B cell (primary cell): Measurements from ENCODE around the gene BTNL8. TPM values are rescaled to one million over a fixed set of nuclear protein-coding genes. Genes with fewer than 3 reads are reported as not detected.

Experiments used
- ATAC-seq: fragments of 200-7000 bp; cut with Tn5 transposase; one replicate; pipeline ENCODE4 v1.10.0; 2021; ENCODE audit warnings: low read depth, mild to moderate bottlenecking, moderate number of reproducible peaks, moderate library complexity
- CTCF ChIA-PET: fragments of 350-600 bp; sonication (Branson Sonifier 250); formaldehyde crosslinking; loops from one replicate; lab custom pipeline; 2021; ENCODE audit warnings: antibody characterized with exemption, inconsistent platforms; lab: Charles Lee
- POLR2A ChIA-PET: fragments of 350-600 bp; sonication (Branson Sonifier 250); formaldehyde crosslinking; loops from one replicate; lab custom pipeline; 2021; ENCODE audit warnings: antibody characterized with exemption; lab: Charles Lee
- DNase-seq: peaks from one replicate; pipeline ENCODE4 v3.0.0; 2013
- H2AFZ ChIP-seq: 2 replicates; pipeline ENCODE4 v1.6.1; 2012; ENCODE audit warnings: mild to moderate bottlenecking, low read depth, low read length; ENCODE audit not compliant: insufficient read depth, poor library complexity, severe bottlenecking
- H3K27ac ChIP-seq, 2 donors: 1 replicate in 1 of 2; 2 replicates in 1 of 2; pipeline ENCODE4 v1.5.1; 2012 to 2013; ENCODE audit warnings: low read length in 2 of 2, mild to moderate bottlenecking in 2 of 2, moderate library complexity in 1 of 2
- H3K27me3 ChIP-seq, 4 experiments: fragments of 200-600 bp in 1 of 4; sonication (generic) in 1 of 4; replicated peaks in 1 of 4; 1 replicate in 2 of 4; 2 replicates in 2 of 4; pipeline versions ENCODE4 v1.6.1 to v1.7.0; 2013 to 2016; ENCODE audit warnings: low read length in 3 of 4, mild to moderate bottlenecking in 2 of 4, mixed read lengths in 1 of 4, moderate library complexity in 1 of 4; ENCODE audit not compliant: insufficient read depth in 4 of 4, control insufficient read depth in 3 of 4; ENCODE audit errors: control extremely low read depth in 1 of 4
- H3K36me3 ChIP-seq, 2 experiments: replicated peaks in 1 of 2; 1 replicate in 1 of 2; 2 replicates in 1 of 2; pipeline versions ENCODE4 v1.6.1 to v1.7.1; 2013; ENCODE audit warnings: low read length in 1 of 2; ENCODE audit not compliant: insufficient read depth in 2 of 2, control insufficient read depth in 1 of 2; ENCODE audit errors: control extremely low read depth in 1 of 2, extremely low read depth in 1 of 2
- H3K4me1 ChIP-seq, 2 donors: fragments of 200-600 bp in 1 of 2; sonication (generic) in 1 of 2; 1 replicate in 1 of 2; 2 replicates in 1 of 2; pipeline versions ENCODE4 v1.5.1 to v1.6.1; 2013 to 2017; ENCODE audit warnings: low read length in 2 of 2; ENCODE audit not compliant: control insufficient read depth in 2 of 2, insufficient read depth in 2 of 2
- H3K4me2 ChIP-seq: replicated peaks from 2 replicates; pipeline ENCODE3; 2012; ENCODE audit warnings: mild to moderate bottlenecking, low read depth, low read length; ENCODE audit not compliant: poor library complexity, severe bottlenecking
- H3K4me3 ChIP-seq, 5 experiments: fragments of 200-600 bp in 1 of 5; sonication (generic) in 1 of 5; 1 replicate in 3 of 5; 2 replicates in 2 of 5; pipeline versions ENCODE4 v1.5.1 to v1.7.0; 2011 to 2016; ENCODE audit warnings: low read length in 4 of 5, mild to moderate bottlenecking in 4 of 5, low read depth in 2 of 5, control low read depth in 1 of 5, moderate library complexity in 1 of 5; ENCODE audit not compliant: insufficient read depth in 1 of 5; ENCODE audit errors: control extremely low read depth in 1 of 5, extremely low read depth in 1 of 5
- H3K79me2 ChIP-seq: fragments of 200-600 bp; sonication (generic); one replicate; pipeline ENCODE4 v1.6.0; 2016; ENCODE audit warnings: low read length; ENCODE audit not compliant: control insufficient read depth, insufficient read depth
- H3K9ac ChIP-seq: fragments of 200-600 bp; sonication (generic); 2 replicates; pipeline ENCODE4 v1.6.1; 2017; ENCODE audit warnings: mild to moderate bottlenecking, low read length, moderate library complexity
- H3K9me3 ChIP-seq, 3 donors: one replicate each; pipeline versions ENCODE4 v1.6.1 to v1.7.1; 2013; ENCODE audit warnings: low read length in 2 of 3; ENCODE audit not compliant: control insufficient read depth in 2 of 3, insufficient read depth in 1 of 3; ENCODE audit errors: control extremely low read depth in 1 of 3
- H4K20me1 ChIP-seq: 2 replicates; pipeline ENCODE4 v1.6.0; 2012; ENCODE audit warnings: mild to moderate bottlenecking, low read length; ENCODE audit not compliant: insufficient read depth, control insufficient read depth, poor library complexity, severe bottlenecking
- H3K27ac Mint-ChIP-seq: one replicate; pipeline ENCODE4 v1.8.0; 2021; ENCODE audit warnings: mixed read lengths
- H3K27me3 Mint-ChIP-seq: one replicate; pipeline ENCODE4 v1.8.0; 2021; ENCODE audit warnings: mixed read lengths
- H3K4me1 Mint-ChIP-seq: one replicate; pipeline ENCODE4 v1.8.0; 2021; ENCODE audit warnings: mixed read lengths
- H3K4me3 Mint-ChIP-seq: one replicate; pipeline ENCODE4 v1.8.0; 2021; ENCODE audit warnings: mixed read lengths
- H3K9me3 Mint-ChIP-seq: one replicate; pipeline ENCODE4 v1.8.0; 2022; ENCODE audit warnings: mixed read lengths; ENCODE audit not compliant: insufficient read depth
- CTCF ChIP-seq: fragments of 200-600 bp; IDR thresholded peaks from one replicate; pipeline ENCODE4 v1.8.0; 2022; ENCODE audit warnings: antibody characterized with exemption, mild to moderate bottlenecking
- EZH2 ChIP-seq: IDR thresholded peaks from 2 replicates; pipeline ENCODE4 v1.6.1; 2012; ENCODE audit warnings: borderline replicate concordance, low read depth, mild to moderate bottlenecking, moderate library complexity, low read length; ENCODE audit not compliant: insufficient read depth, poor library complexity, severe bottlenecking
- WGBS: methylation state at CpG from one replicate; pipeline ENCODE4 v1.1.5; 2013; ENCODE audit warnings: missing lambda C conversion rate; ENCODE audit not compliant: insufficient coverage; 5-methylcytosine and 5-hydroxymethylcytosine counted together
- intact Hi-C: fragments of 100-400 bp; cut with micrococcal nuclease; formaldehyde crosslinking; loops from one replicate; pipeline ENCODE4 v1.10.0; 2022
- polyA plus RNA-seq: library from polyadenylated mRNA; depleted of rRNA; stranded (reverse); fragments of >200 nt; gene quantifications from 2 replicates; pipeline ENCODE4 v1.2.3, GENCODE V29; 2012
- total RNA-seq, 2 donors: library from RNA; stranded (reverse); fragments of 120-200 nt in 1 of 2; gene quantifications; 1 replicate in 1 of 2; 2 replicates in 1 of 2; pipeline versions ENCODE4 v1.2.3 to v1.2.4, GENCODE V29; 2013 to 2022

The BTNL8 gene
- total and polyA plus RNA-seq, 2 donors (not counting 1 experiment from before 2014, with no cell fraction given) = not detected

- H3K4me2 ChIP-seq = no peak overlapping the region
- Mint-ChIP-seq H3K4me1 (peaks cover 2% of the 10 kb centered on the region), H3K4me3 (no peak overlapping the region), H3K27ac (no peak overlapping the region), H3K9me3 (no peaks in the 10 kb centered on the region), H3K27me3 (no peaks in the 10 kb centered on the region)
- ChIA-PET CTCF (interaction anchor here (0.9 kb wide), 1 partner anchor 15 kb away, joined by 3 read pairs; no protein-coding TSS in a partner anchor), POLR2A (interaction anchor here (0.5 kb wide), 1 partner anchor 205 kb away, joined by 7 read pairs; no protein-coding TSS in a partner anchor)
- 100% methylated on average over 1 of the region's 1 CpG for WGBS
- no peak overlapping the region for H3K9ac ChIP-seq
- H3K36me3 ChIP-seq = peaks cover 21 to 42% of the 10 kb centered on the region in 2 experiments
- H3K4me3 ChIP-seq = no peak overlapping the region
- ATAC-seq (no peak), DNase-seq (no peak)
- H3K27ac ChIP-seq = no peak overlapping the region
- peaks cover 69% of the 10 kb centered on the region for H3K79me2 ChIP-seq
- H2AFZ ChIP-seq = no peak overlapping the region
- H4K20me1 ChIP-seq = peaks cover 34% of the 10 kb centered on the region
- H3K4me1 ChIP-seq = no peaks in the 10 kb centered on the region
- H3K27me3 ChIP-seq = no peaks in the 10 kb centered on the region
- H3K9me3 ChIP-seq = peaks cover 6 to 11% (median 8%) of the 10 kb centered on the region in 3 donors
- TF ChIP-seq CTCF (no peak), EZH2 (no peak)
- intact Hi-C loops = no loop called here
Observed at GRCh38 chr5:180853848-180854176, 45.1 kb upstream of the BTNL8 start.

GRCh38 chr5:180858586-180858985 lies 40.4 kb upstream of the BTNL8 start:
- H3K9ac ChIP-seq = no peak overlapping the region
- CTCF ChIA-PET = no interaction called here
- POLR2A ChIA-PET = no interaction called here
- peaks cover 29% of the 10 kb centered on the region for H4K20me1 ChIP-seq
- no peak overlapping the region for H3K27ac ChIP-seq
- H3K4me2 ChIP-seq = no peak overlapping the region
- H2AFZ ChIP-seq = no peak overlapping the region
- H3K79me2 ChIP-seq = peaks cover 54% of the 10 kb centered on the region
- H3K27ac Mint-ChIP-seq = no peak overlapping the region
- H3K36me3 ChIP-seq = peaks cover 8 to 22% of the 10 kb centered on the region in 2 experiments
- peaks cover 7 to 8% of the 10 kb centered on the region in 2 donors for H3K4me1 ChIP-seq
- H3K27me3 ChIP-seq = no peaks in the 10 kb centered on the region
- peaks cover 13% of the 10 kb centered on the region for H3K4me1 Mint-ChIP-seq
- H3K4me3 ChIP-seq = no peak overlapping the region
- no peaks in the 10 kb centered on the region for H3K27me3 Mint-ChIP-seq
- TF ChIP-seq EZH2 = no peak
- no peak for TF ChIP-seq CTCF
- intact Hi-C loops = no loop called here
- ATAC-seq (no peak), DNase-seq (no peak)
- WGBS = 100% methylated on average over 5 of the region's 6 CpGs
- no peak overlapping the region for H3K4me3 Mint-ChIP-seq
- no peaks in the 10 kb centered on the region for H3K9me3 Mint-ChIP-seq
- no peaks in the 10 kb centered on the region for H3K9me3 ChIP-seq
